HG02870 (cell line): Measurements from ENCODE around the gene EPN1.
A peak's percentile ranks its signal among the peaks of the same experiment; 100 is the strongest.

Experiments
- ATAC-seq: cut with Tn5 transposase; IDR thresholded peaks from one replicate; pipeline ENCODE4 v1.9.1; 2021; ENCODE audit warnings: mild to moderate bottlenecking, moderate library complexity; ENCODE audit not compliant: unreplicated experiment

The EPN1 gene

DNA sequence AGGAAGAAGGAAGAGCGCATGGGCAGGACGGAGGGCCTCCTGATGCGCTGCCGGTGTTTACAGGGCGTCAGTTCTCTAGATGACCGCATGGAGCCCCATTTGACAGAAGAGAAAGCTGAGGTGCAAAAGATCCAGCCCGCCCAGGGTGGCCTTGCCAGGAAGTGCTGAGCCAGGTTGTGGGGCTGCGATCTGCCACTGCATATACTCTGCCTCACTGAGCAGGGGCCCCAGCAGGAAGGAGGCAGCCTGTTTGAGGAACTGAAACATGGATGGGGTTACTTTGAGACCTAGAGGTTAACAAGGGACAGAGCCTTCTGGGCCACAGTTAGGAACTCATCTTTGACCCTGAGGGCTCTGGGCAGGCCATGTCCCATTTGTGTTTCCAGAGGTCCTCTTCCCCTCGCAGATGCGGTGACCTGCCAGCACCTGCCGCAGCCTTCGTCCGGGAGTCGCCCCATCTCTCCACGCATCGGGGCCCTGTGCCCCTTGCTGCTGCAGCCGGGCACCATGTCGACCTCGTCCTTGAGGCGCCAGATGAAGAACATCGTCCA lies 3.2 kb downstream of the EPN1 start:
- ATAC-seq, result peak; percentile 68

DNA sequence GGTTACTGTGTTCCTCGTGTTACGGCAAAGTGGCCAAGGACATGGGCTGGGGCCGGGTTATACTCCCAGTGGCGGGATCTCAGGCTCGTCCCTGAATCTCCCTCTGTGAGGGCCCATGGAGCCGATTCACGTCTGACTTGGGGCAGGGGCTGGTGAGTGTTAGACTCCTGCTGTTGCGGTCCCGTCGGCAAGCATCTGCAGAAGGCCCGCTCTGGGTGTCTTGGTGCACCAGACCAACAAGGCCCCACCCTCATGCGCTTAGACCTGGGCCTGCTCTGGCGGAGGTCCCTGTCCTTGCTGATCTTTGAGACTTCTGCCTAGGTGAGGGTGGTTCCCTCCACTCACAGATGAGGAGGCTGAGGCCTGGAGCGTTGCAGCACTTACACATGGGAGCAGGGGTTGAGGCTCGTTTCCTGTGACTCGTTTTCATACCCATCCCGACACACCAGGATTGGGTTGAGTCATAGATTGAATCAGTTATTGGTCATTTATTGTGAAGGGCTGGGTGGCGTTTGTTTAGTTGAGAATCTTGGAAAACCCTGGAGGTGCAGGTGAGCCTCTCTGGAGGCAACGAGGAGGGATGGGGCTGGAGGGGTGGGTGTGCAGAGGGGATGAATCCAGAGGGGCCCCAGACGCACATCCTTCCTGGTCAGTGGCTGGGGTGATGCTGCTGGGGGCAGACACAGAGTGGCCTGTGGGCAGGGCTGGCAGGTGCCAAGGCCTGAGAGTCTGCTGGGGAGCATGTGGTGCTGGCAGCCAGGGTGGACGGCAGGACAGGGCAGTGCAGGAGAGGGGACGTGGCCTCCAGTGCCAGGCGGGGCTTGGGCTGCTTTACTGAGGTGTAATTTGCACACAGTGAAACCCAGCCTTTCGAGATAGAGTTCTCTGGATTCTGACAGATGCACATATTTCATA lies 4.6 kb downstream of the EPN1 start:
- no peak for ATAC-seq

DNA sequence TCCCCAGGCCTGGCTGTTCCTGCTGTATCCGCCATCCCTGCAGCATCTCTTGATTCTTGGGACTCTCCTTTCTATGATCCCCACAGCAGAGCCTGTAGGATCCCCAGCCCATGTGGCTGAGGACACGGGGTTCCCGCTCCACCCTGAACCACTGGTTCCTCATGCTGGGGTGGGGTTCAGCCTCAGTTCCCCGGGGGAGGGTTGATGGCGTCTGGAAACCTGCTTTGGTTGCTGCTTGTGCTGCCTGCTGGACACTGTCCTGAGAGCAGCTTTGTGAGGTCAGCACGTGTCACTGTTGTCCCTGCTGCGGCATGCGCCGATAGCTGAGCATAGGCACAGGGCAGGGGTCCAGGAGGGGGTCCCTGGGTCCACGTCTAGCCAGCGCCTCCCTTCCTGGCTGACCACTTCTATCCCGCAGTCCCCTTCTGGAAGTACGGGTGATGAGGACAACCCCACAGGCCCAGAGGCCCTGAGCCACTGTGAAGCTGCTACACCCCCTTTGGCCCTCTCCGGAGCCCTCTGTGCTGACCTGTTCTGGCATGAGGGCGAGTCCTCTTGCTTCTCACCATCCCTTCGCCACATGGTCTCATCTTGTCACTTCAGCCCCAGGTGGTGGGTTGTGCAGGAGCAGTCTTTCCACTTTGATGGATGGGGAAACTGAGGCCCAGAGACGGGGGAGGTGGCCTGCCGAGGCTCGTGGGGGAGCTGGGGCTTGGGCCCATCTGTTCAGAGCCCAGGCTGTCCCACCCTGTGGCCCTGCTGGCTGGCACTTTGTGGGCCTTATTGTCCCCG lies 5.5 kb downstream of the EPN1 start:
- ATAC-seq, result no peak

DNA sequence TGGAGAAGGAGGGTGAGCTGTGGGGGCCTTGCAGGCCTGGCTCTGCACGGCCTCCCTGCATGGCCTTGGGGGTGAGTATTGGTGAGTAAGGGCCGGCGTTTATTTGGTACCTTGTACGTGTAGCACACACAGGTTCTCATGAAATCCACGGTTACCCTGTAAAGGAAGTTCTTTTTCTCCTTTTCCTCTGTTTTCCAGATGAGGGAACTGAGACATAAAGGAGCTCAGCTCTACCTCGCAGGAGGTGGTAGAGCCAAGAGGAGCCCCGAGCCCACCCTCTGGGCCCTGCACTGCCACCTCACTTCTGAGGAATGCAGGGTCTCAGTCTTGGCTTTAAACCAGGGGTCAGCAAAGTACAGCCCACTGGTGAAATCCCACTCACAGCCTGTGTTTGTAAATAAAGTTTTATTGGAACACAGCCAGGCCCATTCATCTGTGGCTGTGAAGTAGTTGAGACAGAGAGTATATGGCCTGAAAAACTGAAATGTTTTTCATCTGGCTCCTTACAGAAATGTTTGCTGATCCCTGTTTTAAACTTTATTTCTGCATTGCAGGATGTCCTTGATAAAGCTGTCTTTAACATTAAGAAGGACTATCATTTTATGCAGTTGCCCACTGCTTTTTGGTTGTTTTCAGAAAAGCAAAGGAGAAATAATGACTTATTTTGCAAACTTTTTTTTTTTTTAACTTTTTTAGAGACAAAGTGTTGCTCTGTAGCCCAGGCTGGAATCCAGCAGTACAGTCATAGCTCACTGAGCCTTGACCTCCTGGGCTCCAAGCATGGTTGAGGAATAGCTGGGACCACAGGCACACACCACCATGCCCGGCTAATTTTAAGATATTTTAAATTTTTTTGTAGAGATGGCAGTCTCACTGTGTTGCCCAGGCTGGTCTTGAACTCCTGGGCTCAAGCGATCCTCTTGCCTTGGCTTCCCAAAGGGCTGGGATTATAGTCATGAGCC lies 6.4 kb downstream of the EPN1 start:
- ATAC-seq, result no peak

DNA sequence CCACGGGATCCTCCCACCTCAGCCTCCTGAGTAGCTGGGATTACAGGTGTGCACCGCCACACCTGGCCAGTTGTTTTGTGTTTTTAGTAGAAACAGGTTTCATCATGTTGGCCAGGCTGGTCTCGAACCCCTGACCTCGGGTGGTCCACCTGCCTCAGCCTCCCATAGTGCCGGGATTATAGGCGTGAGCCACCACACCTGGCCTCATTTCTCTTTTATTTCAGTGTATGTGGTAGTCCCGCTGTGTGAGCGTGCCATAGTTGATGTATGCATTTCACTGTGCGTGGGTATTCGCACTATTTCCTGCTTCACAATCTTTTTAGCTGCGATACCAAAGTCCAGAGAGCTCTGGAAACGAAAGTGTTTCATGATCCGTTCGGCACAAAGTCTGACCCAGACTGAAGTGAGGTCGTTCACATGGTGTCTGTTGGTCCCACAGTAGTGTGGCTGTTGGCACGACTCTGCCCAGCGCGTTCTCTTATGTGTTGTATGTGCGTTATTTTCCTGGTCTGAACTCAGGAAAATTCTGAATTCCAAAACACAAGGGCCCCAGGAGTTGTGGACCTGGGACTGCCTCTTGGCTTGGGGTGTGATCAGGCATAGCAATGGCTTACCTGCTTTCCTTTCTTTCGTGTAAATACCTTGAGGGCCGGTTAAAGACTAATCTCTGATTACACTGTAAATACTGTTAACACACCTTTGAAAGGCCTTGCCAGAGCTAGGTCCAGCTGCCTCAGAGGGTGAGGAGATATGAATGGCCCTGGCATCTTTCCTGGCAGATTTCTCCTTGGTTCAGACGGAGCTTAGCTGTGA lies 8.6 kb downstream of the EPN1 start:
- no peak for ATAC-seq

DNA sequence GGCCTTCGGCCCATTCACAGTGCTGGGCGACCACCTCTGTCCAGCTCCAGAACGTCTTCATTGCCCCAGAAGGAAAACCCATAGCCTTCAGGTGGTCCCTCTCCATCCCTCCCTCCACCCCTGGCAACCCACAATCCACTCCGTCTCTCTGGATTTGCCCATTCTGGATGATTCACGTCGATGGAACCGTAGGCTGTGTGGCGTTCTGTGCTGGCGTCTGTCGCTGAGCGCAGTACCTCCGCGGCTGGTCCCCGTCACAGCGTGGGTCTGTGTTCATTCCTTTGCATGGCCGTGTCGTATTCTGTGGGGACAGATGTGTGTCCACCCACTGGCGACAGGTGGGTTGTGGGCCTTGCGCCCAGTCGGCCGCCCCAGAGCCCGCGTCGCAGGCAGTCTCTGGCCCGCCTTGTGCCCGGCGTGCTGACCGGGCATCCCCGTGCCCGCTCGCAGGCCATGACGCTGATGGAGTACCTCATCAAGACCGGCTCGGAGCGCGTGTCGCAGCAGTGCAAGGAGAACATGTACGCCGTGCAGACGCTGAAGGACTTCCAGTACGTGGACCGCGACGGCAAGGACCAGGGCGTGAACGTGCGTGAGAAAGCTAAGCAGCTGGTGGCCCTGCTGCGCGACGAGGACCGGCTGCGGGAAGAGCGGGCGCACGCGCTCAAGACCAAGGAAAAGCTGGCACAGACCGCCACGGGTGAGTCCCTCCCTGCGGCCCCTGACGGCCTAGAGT lies 10.1 kb downstream of the EPN1 start:
- ATAC-seq, result no peak

DNA sequence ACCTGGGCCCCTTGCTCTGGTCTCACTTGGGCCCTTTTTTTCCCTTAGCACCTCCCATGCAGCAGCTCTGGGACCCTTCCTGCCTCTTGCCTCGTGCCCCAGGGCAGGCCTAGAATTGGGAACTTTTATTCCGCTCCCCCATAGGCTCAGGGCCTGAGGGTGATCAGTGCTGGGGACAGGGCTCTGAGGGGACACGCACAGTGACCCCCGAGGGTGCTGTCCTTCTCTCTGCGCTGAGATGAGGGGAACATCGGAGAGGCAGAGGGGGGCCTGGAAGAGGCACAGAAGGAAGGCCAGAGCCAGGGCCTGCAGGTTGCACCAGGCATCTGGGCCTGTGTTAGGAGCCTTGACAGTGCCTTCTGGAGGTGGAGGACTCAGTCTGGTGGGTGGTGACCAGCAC lies 10.8 kb downstream of the EPN1 start:
- ATAC-seq, result no peak

DNA sequence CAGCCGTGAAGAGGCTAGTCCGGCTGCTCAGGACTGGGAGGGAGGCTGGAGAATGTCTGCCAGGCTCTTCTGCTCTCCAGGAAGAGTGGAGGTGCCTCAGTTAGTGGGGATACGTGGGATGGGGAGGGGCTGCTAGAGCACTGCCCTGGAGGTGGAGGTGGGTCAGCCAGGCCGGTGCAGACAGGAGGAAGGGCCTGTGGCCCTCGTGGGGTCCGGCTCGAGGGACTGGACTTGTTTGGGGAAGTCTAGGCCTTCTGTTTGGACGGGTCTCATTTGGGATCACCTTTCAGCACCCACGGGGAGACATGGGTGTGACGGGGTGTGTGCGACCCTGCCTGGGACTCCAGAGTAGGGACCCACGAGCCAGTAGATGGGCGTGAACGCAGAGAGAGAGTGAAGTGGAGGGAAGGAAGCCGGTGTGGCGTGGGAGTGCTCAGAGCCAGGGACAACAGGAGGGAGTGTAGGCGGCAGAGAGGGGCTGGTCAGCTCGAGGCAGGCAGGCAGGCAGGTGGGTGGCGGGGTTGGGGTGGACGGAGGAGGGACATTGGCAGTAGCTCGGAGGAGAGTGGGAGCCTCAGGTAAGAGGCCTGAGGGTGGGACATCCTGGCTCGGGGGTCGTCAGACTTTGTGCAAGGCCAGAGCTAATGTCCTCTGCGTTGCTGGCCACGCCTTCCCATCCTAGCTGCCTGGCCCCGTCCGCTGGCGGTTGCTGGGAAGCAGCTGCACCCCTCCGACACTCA lies 11.5 kb downstream of the EPN1 start:
- no peak for ATAC-seq

DNA sequence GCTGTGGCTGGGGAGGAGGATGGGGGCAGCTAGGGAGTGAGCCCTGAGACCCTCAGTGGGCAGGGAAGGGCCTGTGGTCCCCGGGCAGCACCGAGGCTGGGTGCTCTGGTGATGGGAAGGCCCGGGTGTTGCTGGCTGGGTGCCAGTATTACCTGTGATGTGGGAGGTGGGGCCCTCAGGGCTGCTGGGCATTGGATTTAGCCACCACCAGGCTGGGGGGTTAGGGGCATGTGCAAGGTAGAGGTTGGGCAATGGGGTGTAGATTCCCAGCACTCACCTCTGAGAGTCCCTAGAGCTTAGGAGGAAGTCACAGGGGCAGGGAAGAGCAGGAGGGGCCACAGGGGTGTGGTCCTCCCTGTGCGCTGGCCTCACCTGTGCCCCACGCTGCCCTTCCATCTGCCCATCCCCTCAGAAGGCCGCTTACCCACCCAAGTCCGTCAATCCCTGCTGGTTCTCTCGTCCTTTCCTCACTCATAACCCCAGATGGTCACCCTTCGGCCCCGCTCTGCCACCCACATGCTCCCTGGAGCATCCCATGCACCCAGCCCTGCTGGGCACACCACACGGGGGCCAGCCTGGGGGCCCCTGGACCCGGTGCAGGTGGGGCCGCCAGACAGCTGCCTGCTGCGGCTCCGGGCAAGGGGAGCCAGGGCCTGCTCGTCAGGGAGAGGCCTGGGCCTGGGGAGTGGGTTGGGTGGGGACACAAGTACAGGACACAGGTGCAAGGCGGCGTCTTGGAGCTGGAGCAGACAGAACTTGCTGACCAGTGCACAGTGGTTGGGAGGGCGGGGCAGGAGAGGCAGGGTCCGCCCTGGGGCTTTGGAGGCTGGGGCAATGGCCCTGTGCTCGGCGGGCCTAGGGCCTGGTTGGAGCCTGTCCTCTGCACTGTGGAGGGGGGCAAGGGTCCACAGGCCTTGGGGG lies 12.5 kb downstream of the EPN1 start:
- no peak for ATAC-seq

DNA sequence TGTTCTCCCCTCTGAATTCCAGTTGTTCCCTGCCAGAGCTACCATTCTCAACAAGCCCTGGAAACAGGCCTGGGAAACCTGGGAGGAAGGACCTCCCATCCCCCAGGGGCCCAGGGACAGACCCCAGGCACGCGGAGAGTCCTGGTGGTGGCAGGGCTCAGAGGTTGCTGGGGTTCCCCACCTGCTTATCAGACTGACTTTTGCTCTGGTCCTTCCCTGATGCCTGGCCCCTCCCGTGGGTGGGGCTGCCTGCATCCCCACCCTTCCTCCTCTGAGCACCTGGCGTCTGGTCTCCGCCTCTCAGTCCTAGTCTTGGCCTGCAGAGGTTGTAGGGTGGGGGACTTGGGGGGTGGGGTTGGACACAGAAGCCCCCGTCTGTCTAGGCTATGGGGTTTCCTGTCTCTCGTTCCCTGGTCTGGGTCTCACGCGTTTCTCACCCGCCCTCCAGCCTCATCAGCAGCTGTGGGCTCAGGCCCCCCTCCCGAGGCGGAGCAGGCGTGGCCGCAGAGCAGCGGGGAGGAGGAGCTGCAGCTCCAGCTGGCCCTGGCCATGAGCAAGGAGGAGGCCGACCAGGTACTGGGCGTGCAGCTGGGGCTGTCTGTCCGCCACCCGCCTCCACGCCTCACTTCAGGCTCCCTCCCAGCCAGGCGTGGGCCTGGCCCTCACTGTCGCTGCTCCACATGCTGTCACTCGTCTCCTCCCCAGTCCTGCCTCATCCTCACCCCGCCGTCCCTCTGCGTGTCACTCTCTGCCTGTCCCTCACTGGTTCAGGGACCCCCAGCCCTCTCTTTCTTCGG lies 13.6 kb downstream of the EPN1 start:
- ATAC-seq, result no peak

DNA sequence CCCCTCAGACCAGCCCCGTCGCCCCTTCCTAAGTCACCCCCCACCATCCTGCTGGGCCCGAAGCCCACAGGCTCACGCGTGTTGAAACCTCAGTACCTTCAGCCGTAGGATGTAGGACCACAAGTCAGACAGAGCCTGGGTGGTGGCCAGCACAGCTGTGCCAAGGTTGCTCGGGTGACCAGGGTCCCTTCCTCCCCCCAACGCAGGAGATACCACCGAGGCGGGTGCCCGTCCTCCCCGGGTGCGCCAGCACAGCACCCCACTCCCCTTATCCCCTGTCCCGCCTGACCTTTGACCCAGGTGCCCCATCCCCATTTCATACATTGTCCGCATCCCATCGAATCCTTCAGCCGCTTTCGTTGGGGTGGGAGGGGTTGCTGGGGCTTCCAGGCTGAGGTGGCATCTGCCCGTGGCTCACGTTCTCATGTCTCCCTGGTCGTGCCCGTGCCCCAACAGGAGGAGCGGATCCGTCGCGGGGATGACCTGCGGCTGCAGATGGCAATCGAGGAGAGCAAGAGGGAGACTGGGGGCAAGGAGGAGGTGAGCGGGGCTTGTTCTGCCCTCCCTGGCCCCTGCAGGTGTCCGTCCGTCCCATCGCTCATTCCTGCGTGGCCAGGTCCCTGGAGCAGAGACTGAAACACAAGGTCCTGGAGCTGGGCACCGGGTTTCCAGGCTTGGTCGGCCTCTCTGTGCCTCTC lies 14.5 kb downstream of the EPN1 start:
- no peak for ATAC-seq

DNA sequence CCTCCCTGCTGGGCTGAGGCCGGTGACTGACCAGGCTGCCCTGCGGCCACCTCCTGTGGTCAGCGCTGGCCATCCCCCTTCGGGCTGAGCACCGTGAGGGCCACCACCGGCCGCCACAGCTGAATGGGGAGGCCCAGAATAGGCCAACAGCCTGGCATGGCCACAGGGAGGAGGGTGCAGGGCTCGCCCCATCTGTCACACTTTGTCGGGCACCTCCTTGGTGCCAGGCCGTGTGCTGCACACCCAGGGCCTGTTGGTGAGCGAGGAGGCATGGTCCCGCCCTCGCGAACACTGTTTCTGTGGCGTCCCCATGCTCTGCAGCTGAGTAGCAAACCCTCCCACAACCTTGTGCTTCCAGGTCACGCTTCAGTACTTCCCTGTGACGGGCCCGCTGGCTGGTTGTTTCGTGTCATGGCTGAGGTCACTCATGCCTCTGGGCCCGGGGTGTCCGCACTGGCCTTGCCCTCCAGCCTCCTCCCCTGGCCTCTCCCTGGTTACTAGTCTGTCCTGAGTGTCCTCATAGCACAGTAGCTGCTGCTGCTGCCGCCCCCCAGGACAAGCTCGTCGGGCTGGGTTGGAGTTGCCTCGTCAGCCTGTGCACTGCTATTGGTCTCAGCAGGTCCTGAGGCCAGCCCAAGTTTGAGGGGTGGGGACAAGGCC lies 15.2 kb downstream of the EPN1 start:
- ATAC-seq, result no peak

DNA sequence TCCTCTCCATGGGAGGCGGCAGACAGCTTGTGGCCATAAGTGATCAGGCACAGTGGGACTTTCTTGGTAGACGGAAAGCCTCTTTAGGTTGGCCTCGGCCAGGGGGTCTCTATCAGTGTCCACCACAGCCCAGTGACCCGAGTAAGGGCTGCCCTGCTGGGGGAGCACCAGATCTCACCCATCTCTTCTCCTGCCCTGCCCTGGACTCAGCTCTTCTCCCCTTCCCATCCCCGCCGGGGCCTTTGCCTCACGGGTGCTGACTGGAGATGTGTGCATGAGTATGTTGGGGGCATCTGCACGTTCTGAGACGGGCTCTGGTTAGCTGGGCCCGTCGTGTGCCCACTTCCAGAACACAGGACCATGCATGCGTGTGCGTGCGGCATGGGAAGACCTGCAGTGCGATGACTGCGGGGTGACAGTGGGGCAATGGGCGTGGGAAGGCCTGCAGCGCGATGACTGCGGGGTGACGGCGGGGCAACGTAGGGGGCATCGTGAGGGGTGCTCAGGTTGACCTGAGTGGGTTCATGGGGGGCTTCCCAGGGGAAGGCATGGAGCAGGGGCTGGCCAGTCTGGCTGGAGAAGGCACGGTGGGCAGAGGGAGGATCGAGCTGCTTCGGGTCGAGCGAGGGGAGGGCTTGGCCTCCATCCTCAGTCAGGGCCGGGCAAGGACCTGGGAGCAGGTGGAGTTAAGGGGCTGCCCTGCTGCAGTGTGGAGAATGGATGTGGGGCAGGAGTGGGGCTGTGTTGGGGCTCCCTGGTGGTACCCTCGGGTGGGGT lies 15.9 kb downstream of the EPN1 start:
- ATAC-seq, result no peak

DNA sequence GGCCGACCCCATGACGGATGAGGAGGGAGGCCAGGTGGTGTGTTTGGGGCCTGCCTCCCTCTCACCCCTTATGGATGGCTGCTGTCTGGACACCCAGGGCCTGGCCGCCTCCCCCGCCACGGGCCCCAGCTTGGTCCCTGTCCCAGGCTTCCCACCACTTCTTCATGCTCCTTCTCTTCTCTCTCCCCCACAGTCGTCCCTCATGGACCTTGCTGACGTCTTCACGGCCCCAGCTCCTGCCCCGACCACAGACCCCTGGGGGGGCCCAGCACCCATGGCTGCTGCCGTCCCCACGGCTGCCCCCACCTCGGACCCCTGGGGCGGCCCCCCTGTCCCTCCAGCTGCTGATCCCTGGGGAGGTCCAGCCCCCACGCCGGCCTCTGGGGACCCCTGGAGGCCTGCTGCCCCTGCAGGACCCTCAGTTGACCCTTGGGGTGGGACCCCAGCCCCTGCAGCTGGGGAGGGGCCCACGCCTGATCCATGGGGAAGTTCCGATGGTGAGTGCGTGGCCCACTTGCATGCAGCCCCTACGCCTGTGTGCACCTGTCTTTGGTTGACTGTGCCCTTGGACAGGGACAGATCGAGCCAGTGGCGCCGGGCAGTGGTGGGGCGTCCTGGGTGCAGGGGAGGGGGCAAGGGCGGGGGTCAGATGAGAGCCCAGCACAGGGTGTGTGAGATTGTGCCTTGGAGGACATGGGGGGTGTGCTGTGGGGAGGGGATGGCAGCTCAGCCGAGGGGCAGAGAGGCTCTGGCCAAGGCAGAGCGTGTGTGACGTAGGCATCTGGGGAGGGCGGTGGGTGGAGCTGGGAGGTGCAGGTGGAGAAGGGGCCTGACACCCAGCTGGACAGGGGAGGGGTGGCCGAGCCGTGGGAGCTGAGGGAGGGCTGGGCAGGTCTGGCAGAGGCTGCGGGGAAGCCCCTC lies 16.8 kb downstream of the EPN1 start:
- ATAC-seq, result no peak
